Measurements from ENCODE around the gene GCM1. TPM values are rescaled to one million over a fixed set of nuclear protein-coding genes. Genes with fewer than 3 reads are reported as not detected.

Gene GCM1
- not detected for total RNA-seq (ENCODE audit: unreplicated experiment)
- long read RNA-seq, result 0 reads

DNA sequence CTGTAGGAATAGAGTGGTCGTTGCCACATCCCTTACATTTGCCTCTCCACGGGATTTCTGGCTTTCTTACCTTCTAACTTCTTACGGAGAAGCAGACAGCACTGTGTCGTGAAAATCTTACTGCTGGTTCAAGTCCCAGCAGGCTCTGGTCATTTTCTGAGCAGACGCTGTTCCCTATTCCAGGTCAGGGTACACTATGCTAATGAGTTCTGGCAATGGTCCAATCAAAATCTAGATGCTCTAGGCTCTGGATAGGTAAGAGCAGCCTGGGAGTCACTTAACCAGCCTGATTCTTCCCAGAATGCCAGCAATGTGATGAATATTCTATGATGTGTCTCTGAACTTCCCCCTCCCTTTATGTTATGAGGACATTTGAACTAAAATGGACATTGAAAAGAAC, at the start of gene GCM1:
Gene GCM1 (minus strand): TSS at position 158 of the 400 bp plus-strand sequence. CDS start 3,209 bp downstream, outside the sequence.
- TF ChIP-seq, protein P1, sequence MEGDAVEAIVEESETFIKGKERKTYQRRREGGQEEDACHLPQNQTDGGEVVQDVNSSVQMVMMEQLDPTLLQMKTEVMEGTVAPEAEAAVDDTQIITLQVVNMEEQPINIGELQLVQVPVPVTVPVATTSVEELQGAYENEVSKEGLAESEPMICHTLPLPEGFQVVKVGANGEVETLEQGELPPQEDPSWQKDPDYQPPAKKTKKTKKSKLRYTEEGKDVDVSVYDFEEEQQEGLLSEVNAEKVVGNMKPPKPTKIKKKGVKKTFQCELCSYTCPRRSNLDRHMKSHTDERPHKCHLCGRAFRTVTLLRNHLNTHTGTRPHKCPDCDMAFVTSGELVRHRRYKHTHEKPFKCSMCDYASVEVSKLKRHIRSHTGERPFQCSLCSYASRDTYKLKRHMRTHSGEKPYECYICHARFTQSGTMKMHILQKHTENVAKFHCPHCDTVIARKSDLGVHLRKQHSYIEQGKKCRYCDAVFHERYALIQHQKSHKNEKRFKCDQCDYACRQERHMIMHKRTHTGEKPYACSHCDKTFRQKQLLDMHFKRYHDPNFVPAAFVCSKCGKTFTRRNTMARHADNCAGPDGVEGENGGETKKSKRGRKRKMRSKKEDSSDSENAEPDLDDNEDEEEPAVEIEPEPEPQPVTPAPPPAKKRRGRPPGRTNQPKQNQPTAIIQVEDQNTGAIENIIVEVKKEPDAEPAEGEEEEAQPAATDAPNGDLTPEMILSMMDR (IDR thresholded peaks at IDR 0.05; ENCODE audit: partially characterized antibody, unreplicated experiment), result no peak
- peaks cover 2% of the 10 kb centered on the region for H3K9me3 Mint-ChIP-seq (ENCODE audit: unreplicated experiment)
- H3K36me3 Mint-ChIP-seq (ENCODE audit: unreplicated experiment), result no peaks in the 10 kb centered on the region
- no peak within 1 kb of the TSS for H3K27ac Mint-ChIP-seq (ENCODE audit: unreplicated experiment)
- no peak within 1 kb of the TSS for H3K4me3 Mint-ChIP-seq (ENCODE audit: unreplicated experiment)
- no peaks in the 10 kb centered on the region for H3K4me1 Mint-ChIP-seq (ENCODE audit: low read depth, unreplicated experiment)
- no peaks in the 10 kb centered on the region for H3K27me3 Mint-ChIP-seq (ENCODE audit: unreplicated experiment)
- DNase-seq, result no peak

DNA sequence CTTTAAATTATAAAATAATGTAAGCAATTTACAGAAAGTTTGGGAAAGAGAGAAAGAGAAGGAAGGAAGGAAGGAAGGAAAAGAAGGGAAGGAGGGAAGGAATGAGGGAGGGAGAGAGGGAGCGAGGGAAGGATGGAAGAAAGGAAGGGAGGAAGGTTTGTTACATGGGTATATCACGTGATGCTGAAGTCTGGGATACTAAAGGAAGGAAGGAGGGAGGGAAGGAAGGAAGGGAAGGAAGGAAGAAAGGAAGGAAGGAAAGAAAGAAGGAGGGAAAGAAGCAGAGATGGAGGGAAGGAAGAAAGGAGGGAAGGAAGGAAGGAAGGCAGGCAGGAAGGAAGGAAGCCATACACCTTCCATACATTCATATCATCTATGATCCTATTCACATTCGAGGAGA, 48.9 kb upstream of the GCM1 start:
- DNase-seq, result no peak
- Mint-ChIP-seq H3K9me3 (ENCODE audit: unreplicated experiment) (peaks cover 2% of the 10 kb centered on the region), H3K4me3 (ENCODE audit: unreplicated experiment) (no peak overlapping the region), H3K4me1 (ENCODE audit: low read depth, unreplicated experiment) (peaks cover 13% of the 10 kb centered on the region), H3K27ac (ENCODE audit: unreplicated experiment) (no peak overlapping the region), H3K36me3 (ENCODE audit: unreplicated experiment) (no peaks in the 10 kb centered on the region), H3K27me3 (ENCODE audit: unreplicated experiment) (peaks cover 2% of the 10 kb centered on the region)
- TF ChIP-seq, protein P1 (IDR thresholded peaks at IDR 0.05; ENCODE audit: partially characterized antibody, unreplicated experiment), result no peak

DNA sequence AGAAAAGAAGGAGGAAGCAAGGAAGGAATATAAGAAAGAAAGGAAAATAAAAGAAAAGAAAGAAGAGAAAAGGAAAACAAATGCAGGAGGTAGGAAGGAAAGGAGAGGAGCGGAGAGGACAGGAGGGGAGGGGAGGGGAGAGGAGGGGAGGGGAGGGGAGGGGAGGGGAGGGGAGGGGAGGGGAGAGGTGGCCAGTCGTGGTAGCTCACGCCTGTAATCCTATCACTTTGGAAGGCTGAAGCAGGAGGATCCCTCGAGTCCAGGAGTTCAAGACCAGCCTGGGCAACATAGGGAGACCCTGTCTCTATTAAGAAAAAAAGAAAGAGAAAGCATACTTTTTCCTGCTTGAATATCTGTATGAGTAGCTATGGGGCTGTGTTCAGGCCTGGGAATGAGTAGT, 46.4 kb upstream of the GCM1 start:
- Mint-ChIP-seq H3K36me3 (ENCODE audit: unreplicated experiment) (no peaks in the 10 kb centered on the region), H3K4me1 (ENCODE audit: low read depth, unreplicated experiment) (peaks cover 19% of the 10 kb centered on the region), H3K27ac (ENCODE audit: unreplicated experiment) (no peak overlapping the region), H3K27me3 (ENCODE audit: unreplicated experiment) (peaks cover 2% of the 10 kb centered on the region), H3K4me3 (ENCODE audit: unreplicated experiment) (no peak overlapping the region), H3K9me3 (ENCODE audit: unreplicated experiment) (peaks cover 2% of the 10 kb centered on the region)
- DNase-seq, result no peak
- TF ChIP-seq, protein P1 (IDR thresholded peaks at IDR 0.05; ENCODE audit: partially characterized antibody, unreplicated experiment), result no peak

GRCh38 chr6:53192682-53193188, 44.1 kb upstream of the GCM1 start:
- Mint-ChIP-seq H3K27ac (ENCODE audit: unreplicated experiment) (peak overlapping the region; percentile 75), H3K9me3 (ENCODE audit: unreplicated experiment) (peaks cover under 1% of the 10 kb centered on the region), H3K27me3 (ENCODE audit: unreplicated experiment) (peaks cover 2% of the 10 kb centered on the region), H3K4me1 (ENCODE audit: low read depth, unreplicated experiment) (peaks cover 19% of the 10 kb centered on the region), H3K4me3 (ENCODE audit: unreplicated experiment) (no peak overlapping the region), H3K36me3 (ENCODE audit: unreplicated experiment) (no peaks in the 10 kb centered on the region)
- DNase-seq, result peak; percentile 25
- TF ChIP-seq, protein P1 (IDR thresholded peaks at IDR 0.05; ENCODE audit: partially characterized antibody, unreplicated experiment), result no peak

DNA sequence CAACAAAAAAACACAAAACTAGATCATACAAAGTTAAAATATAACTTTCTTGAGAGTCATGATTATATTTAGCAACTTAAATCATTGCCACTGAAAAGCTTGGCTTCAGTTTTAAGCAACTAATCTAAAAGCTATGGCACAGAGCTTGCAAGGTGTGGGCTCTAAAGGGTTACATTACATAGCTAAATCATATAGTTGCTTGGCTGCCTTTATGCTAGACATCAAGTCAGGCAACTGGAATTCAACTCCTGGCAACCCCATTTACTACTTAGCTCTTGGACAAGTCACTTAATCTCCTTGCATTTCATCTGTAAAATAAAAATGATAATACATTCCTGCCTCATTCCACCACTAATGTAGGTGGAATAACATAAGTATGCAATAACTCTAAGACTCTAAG, 40.9 kb upstream of the GCM1 start:
- DNase-seq, result no peak
- Mint-ChIP-seq H3K4me1 (ENCODE audit: low read depth, unreplicated experiment) (peaks cover 19% of the 10 kb centered on the region), H3K4me3 (ENCODE audit: unreplicated experiment) (no peak overlapping the region), H3K9me3 (ENCODE audit: unreplicated experiment) (no peaks in the 10 kb centered on the region), H3K27ac (ENCODE audit: unreplicated experiment) (no peak overlapping the region), H3K36me3 (ENCODE audit: unreplicated experiment) (no peaks in the 10 kb centered on the region), H3K27me3 (ENCODE audit: unreplicated experiment) (no peaks in the 10 kb centered on the region)
- TF ChIP-seq, protein P1 (IDR thresholded peaks at IDR 0.05; ENCODE audit: partially characterized antibody, unreplicated experiment), result no peak
